Stimulated activated CD8-positive, alpha-beta memory T cell treated with anti-CD3 and anti-CD28 coated beads, Interleukin-12 subunit alpha, Interleukin-12 subunit beta, amount 100 ng/mL, for 4 hours (primary cell): ENCODE measurements around the gene HLA-DMA.

ENCODE experiments used
- DNase-seq: peaks from one replicate; pipeline ENCODE4 v3.0.0-alpha.2; 2020; ENCODE audit warnings: low read depth

Gene HLA-DMA

GRCh38 chr6:32974541-32975308, 21.8 kb upstream of the HLA-DMA start:
- no peak for DNase-seq

DNA sequence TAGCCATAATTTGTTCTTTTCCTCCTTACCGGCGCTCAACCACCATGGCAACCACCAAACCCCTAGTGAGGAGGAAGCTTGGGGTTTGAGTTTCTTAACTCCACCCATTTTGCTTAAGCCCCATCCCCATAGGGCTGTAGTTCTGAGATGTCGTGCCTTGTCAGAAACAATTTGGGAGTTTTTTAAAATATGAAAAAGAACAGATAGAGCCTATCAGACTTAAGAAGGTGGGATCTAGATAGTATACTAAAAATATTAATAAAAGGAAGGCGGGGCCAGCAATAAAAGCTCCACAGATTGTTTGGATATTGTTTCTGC, 21.1 kb upstream of the HLA-DMA start:
- no peak for DNase-seq

DNA sequence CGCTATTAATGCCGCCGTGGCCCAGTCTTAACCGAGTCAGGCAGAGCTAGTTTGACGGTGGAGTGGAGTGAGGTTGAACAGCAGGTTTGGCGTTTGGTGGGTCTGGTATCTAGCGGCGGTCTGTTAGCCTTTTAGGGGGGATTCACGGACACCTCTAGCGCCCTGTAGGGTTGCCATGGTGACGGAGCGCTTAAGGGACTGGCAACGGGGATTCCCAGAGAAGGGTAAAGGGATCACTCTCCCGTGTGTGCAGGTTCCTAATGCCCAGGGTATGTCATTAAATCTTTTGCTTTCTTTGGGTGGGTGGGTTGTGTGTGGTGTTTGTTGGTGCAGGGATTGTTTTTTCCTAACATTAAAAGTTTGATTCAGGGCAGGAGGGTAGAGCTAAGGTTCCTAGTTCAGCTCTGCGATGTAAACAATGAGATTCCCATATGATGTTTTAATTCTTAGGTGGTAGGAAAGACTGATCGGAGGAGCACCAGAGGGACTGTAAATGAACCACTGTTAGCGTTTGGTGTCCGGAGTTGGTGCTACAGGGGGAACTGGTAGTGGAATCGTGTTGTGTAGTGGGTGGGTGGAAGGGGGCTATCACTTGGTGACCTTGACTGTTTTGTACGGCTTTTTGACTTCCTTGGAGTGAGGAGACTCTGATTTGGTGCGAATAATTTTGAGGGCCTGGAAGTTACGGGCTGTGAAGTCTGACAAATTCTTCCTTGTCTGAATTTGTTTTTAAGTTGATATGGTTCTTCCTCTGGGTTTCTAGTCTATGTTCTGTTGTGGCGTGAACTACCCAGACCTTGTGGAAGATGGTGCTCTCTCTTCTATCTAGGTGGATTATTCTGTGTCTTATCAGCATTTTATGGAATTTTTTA, 20.5 kb upstream of the HLA-DMA start:
- DNase-seq: peak; percentile 40

GRCh38 chr6:32972353-32973143, 19.7 kb upstream of the HLA-DMA start:
- peak; percentile 46 for DNase-seq

GRCh38 chr6:32971581-32972352, 18.9 kb upstream of the HLA-DMA start:
- DNase-seq: peak; percentile 99

GRCh38 chr6:32971242-32971580, 18.3 kb upstream of the HLA-DMA start:
- no peak for DNase-seq

- peak; percentile 62 for DNase-seq
Observed at GRCh38 chr6:32970413-32971241, 17.7 kb upstream of the HLA-DMA start.

DNA sequence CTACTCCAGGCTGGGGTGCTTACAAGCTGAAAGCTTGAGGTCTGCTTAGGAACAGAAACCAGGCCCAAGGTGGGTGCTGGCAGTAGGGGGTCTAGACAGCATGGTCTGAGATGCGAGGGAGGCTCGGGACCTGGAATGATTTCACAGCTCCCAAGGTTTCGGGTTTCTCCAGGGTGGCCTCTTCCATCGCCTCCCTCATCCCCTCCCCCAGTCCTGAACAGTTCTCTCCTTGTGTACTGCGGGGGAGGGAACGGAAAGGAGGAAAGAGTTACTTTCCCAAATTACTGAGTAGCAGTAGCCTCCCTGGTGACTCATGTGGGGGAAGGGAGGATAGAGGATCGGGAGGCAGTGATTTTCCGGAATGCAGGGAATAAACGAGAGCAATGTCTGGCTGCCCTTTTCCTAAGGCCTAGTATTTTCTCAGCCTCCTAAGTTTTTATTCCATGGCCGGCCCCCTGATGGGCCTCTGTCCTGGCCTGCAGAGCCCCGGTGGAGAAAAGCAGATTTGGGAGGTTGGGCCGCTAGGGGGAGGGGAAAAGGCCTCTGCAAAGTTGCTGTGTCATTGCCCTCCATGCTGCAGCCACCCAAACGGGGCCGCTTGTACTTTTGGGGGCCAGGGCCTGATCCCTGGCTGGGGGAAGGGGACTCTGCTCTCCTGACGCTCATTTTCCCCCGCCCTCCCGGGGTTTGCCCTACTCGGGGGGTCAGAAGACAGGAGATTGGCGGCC, 17.0 kb upstream of the HLA-DMA start:
- peak; percentile 59 for DNase-seq

DNA sequence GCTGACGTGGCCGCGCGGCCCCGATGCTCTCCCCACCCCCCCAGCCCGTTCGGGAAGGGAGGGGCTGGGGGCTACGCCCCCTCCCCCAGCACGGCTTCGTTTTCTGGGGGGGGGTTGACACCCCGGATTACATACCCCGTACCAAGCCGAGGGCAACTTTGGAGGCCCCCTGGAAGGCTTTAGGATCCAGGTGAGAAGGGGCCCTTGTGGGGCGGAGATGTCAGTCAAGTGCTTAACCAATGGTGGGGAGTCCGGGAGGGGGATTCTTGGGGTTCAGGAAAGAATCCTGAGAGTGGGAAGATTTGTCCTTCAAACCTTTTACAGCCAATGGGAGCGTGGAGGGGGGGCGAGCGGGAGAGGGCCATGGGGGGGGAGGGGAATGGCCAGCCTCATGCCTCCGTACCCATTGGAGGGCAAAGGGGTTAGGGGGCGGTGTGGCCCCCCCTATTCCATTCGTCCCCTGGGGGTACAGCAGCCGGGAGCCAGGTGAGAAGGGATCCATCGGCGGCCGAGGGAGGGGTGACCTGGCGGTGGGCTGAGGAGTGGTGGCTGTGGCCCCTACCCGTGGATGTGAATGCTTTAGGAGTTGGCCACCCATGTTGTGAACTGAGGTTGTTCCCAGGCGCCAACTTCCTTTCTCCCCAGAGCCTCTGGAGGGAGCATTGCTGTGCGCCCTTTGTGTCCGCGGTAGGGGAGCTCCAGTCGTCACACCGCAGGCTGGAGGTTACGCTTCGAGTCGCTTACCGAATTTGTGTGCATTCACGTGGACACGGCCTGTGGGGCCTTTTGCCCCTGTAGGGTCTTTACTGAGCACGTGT, 16.2 kb upstream of the HLA-DMA start:
- peak; percentile 35 for DNase-seq

GRCh38 chr6:32968093-32968866, 15.4 kb upstream of the HLA-DMA start, which contains the start of gene BRD2:
TSS of gene BRD2 (plus strand) at chr6:32968594. CDS start at chr6:32972899, 4,305 bp downstream.
- DNase-seq: peak; percentile 95

GRCh38 chr6:32967151-32968091, 14.5 kb upstream of the HLA-DMA start:
- no peak for DNase-seq

DNA sequence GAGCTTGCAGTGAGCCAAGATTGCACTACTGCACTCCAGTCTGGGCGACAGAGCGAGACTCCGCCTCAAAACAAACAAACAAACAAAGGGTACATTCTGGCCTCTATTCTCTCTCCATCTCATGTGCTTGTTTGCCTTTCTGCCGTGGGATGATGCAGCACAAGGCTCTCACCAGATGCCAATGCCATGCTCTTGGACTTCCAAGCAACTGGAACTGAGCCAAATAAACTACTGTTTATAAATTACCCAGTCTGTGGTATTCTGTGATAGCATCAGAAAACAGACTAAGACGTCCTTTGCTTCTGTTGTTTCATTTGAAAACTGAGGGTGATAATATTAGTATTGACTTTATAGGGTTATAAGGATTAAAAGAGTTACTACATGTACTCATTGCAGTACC, 11.9 kb upstream of the HLA-DMA start:
- no peak for DNase-seq

- DNase-seq: no peak
Observed at GRCh38 chr6:32963866-32964265, 11.0 kb upstream of the HLA-DMA start.

DNA sequence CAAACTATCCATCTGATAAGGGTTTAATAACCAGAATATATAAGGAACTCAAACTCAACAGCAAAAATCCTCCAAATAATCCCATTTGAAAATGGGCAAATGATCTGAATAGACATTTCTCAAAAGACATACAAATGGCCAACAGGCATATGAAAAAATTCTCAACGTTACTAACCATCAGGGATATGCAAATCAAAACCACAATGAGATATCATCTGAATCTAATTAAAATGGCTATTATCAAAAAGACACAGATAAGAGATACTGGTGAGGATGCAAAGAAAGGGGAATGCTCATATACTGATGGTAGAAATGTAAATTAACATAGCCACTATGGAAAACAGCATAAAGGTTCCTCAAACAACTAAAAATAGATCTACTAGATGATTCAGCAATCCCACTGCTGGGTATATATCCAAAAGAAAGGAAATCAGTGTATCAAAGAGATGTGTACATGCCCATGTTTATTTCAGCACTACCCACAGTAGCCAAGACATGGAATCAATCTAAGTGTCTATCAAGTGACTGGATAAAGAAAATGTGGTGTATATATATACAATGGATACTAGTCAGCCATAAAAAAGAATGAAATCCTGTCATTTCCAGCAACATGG, 9.4 kb upstream of the HLA-DMA start:
- no peak for DNase-seq

- DNase-seq: no peak
Observed at GRCh38 chr6:32960563-32960962, 7.7 kb upstream of the HLA-DMA start.

DNA sequence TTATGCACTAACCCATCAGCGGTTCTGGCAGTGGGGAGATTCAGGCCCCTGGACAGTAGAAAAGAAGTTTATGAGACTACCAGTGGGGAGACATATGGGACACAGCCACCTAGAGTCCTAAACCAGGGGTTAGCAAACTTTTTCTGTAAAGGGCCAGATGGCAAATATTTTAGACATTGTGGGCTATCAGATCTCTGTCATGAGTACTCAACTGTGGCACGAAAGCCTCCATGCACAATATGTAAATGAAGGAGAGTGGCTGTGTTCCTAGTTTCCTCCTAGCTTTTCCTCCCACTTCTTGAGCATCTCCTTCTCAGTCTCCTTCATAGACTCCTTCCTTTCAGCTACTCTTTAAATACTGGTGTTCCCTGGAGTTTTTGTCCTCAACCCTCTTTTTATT, 3.3 kb upstream of the HLA-DMA start:
- DNase-seq: no peak
